Measurements from ENCODE around the gene ZNF598. TPM values are rescaled to one million over a fixed set of nuclear protein-coding genes. Genes with fewer than 3 reads are reported as not detected.
A peak's percentile ranks its signal among the peaks of the same experiment; 100 is the strongest.
"Not testable (repeated sequence)": the region's sequence is repeated elsewhere in the genome, so short reads cannot be mapped to it uniquely, and the experiment has no call there.

Gene ZNF598
- total RNA-seq, 2 experiments from 2014 or later: 39.7 to 43.6 TPM

DNA sequence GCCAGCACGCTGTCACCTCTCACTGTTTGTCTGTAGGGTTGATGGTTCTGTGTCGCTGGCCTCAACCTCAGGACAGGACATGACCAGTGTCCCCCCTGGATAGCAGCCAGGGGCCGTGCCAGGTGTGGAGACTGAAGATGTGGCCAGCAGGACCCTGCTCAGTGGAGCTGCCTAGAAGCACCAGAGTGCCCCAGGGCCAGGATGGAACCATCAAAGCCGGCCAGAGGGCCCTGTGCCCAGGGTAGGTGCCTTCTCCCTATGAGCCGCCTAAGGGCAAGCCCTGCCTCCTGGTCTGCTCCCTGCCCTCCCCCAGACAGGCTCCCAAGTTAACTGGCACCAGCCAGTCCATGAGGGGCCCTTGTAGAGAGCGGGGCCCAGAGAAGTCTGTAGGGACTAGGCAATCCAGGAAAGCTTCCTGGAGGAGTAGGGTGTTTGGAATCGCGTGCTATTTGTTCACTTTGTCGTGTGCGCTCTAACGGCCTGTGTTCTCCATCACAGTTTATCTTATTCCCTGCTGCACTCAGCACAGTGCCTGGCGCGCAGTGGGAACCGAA, 50.8 kb downstream of the ZNF598 start:
- Histone ChIP-seq H3K27ac (ENCODE audit: low read depth in 1 of 2, low read length in 2 of 2) (no peak overlapping the region), H3K4me1 (ENCODE audit: insufficient read depth, low read length) (peaks cover 51% of the 10 kb centered on the region), H3K36me3 (ENCODE audit: insufficient read depth, low read length) (peaks cover 31% of the 10 kb centered on the region), H3K4me3 (ENCODE audit: low read length) (peak overlapping the region; percentile 31), H3K9me3 (ENCODE audit: control insufficient read depth in 1 of 2, insufficient read depth in 1 of 2, low read length in 2 of 2) (no peaks in the 10 kb centered on the region), H3K27me3 (ENCODE audit: control insufficient read depth in 1 of 2, insufficient read depth in 2 of 2, low read length in 2 of 2) (no peaks in the 10 kb centered on the region)
- TF ChIP-seq, protein P1, sequence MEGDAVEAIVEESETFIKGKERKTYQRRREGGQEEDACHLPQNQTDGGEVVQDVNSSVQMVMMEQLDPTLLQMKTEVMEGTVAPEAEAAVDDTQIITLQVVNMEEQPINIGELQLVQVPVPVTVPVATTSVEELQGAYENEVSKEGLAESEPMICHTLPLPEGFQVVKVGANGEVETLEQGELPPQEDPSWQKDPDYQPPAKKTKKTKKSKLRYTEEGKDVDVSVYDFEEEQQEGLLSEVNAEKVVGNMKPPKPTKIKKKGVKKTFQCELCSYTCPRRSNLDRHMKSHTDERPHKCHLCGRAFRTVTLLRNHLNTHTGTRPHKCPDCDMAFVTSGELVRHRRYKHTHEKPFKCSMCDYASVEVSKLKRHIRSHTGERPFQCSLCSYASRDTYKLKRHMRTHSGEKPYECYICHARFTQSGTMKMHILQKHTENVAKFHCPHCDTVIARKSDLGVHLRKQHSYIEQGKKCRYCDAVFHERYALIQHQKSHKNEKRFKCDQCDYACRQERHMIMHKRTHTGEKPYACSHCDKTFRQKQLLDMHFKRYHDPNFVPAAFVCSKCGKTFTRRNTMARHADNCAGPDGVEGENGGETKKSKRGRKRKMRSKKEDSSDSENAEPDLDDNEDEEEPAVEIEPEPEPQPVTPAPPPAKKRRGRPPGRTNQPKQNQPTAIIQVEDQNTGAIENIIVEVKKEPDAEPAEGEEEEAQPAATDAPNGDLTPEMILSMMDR (IDR thresholded peaks at IDR 0.05): no peak
- intact Hi-C loops (cut with DNase I, micrococcal nuclease): loop anchor here in 1 of 2 experiments (1.0 to 5.0 kb wide), 2 partner anchors 89 to 195 kb away; partner anchors contain the start of genes NTHL1 and TSC2
- peak overlapping the region; percentile 81 for H3K4me3 Mint-ChIP-seq
- no peak for ATAC-seq (ENCODE audit: poor library complexity)
- H3K9me3 Mint-ChIP-seq: no peaks in the 10 kb centered on the region
- ChIA-PET POLR2A (interaction anchor here (1.4 kb wide), 1 partner anchor 16 kb away, joined by 4 read pairs; the partner anchor contains the start of gene MSRB1), CTCF (interaction anchor here (1.2 kb wide), 1 partner anchor 181 kb away, joined by 3 read pairs; no protein-coding TSS in a partner anchor)
- H3K27me3 Mint-ChIP-seq: no peaks in the 10 kb centered on the region
- peak overlapping the region; percentile 58 for H3K27ac Mint-ChIP-seq
- H3K36me3 Mint-ChIP-seq (ENCODE audit: low read depth): peaks cover 35% of the 10 kb centered on the region
- peaks cover 37% of the 10 kb centered on the region for H3K4me1 Mint-ChIP-seq (ENCODE audit: low read depth)
- DNase-seq: peak in 1 of 14 experiments; percentile 43

DNA sequence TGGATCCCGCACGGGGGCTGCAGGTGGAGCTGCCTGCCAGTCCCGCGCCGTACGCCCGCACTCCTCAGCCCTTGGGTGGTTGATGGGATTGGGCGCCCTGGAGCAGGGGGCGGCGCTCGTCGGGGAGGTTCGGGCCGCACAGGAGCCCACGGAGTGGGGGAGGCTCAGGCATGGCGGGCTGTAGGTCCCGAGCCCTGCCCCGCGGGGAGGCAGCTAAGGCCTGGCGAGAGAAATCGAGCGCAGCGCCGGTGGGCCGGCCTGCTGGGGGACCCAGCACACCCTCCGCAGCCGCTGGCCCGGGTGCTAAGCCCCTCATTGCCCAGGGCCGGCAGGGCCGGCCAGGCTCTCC, 51.5 kb downstream of the ZNF598 start:
- CTCF ChIA-PET; H3K9me3 Mint-ChIP-seq; H3K27me3 Mint-ChIP-seq; H3K4me3 Mint-ChIP-seq; H3K27ac Mint-ChIP-seq; H3K4me3 ChIP-seq (ENCODE audit: low read length); ATAC-seq (ENCODE audit: poor library complexity); H3K27me3 ChIP-seq (ENCODE audit: control insufficient read depth in 1 of 2, insufficient read depth in 2 of 2, low read length in 2 of 2); H3K9me3 ChIP-seq (ENCODE audit: control insufficient read depth in 1 of 2, insufficient read depth in 1 of 2, low read length in 2 of 2); H3K27ac ChIP-seq (ENCODE audit: low read depth in 1 of 2, low read length in 2 of 2): not testable (repeated sequence)
- DNase-seq: peak in 1 of 14 experiments; percentile 26
- peaks cover 44% of the 10 kb centered on the region for H3K4me1 ChIP-seq (ENCODE audit: insufficient read depth, low read length)
- POLR2A ChIA-PET: interaction anchor here (1.1 to 1.4 kb wide), 2 partner anchors 14 to 15 kb away, joined by 3 to 4 read pairs; partner anchors contain the start of genes MSRB1 and TBL3
- H3K4me1 Mint-ChIP-seq (ENCODE audit: low read depth): peaks cover 31% of the 10 kb centered on the region
- H3K36me3 Mint-ChIP-seq (ENCODE audit: low read depth): peaks cover 28% of the 10 kb centered on the region
- intact Hi-C loops (cut with DNase I, micrococcal nuclease): loop anchor here in 1 of 2 experiments (5.0 kb wide), 1 partner anchor 89 kb away; the partner anchor contains the start of genes NTHL1 and TSC2
- H3K36me3 ChIP-seq (ENCODE audit: insufficient read depth, low read length): peaks cover 24% of the 10 kb centered on the region

GRCh38 chr16:1957434-1958142, 52.0 kb downstream of the ZNF598 start:
- H3K4me3 ChIP-seq (ENCODE audit: low read length); H3K27me3 ChIP-seq (ENCODE audit: control insufficient read depth in 1 of 2, insufficient read depth in 2 of 2, low read length in 2 of 2); H3K27ac ChIP-seq (ENCODE audit: low read depth in 1 of 2, low read length in 2 of 2); H3K9me3 Mint-ChIP-seq; H3K27ac Mint-ChIP-seq; ATAC-seq (ENCODE audit: poor library complexity); H3K9me3 ChIP-seq (ENCODE audit: control insufficient read depth in 1 of 2, insufficient read depth in 1 of 2, low read length in 2 of 2); H3K4me3 Mint-ChIP-seq; CTCF ChIA-PET; DNase-seq; H3K27me3 Mint-ChIP-seq: not testable (repeated sequence)
- Histone ChIP-seq H3K4me1 (ENCODE audit: insufficient read depth, low read length) (peaks cover 38% of the 10 kb centered on the region), H3K36me3 (ENCODE audit: insufficient read depth, low read length) (peaks cover 19% of the 10 kb centered on the region)
- Mint-ChIP-seq H3K4me1 (ENCODE audit: low read depth) (peaks cover 31% of the 10 kb centered on the region), H3K36me3 (ENCODE audit: low read depth) (peaks cover 23% of the 10 kb centered on the region)
- POLR2A ChIA-PET: interaction anchor here (1.1 to 1.4 kb wide), 2 partner anchors 14 kb away, joined by 3 to 4 read pairs; partner anchors contain the start of genes MSRB1 and TBL3
- intact Hi-C loops (cut with DNase I, micrococcal nuclease): loop anchor here in 1 of 2 experiments (5.0 kb wide), 1 partner anchor 90 kb away; the partner anchor contains the start of genes NTHL1 and TSC2

GRCh38 chr16:1953734-1954133, 55.9 kb downstream of the ZNF598 start:
- DNase-seq: peak in 1 of 14 experiments; percentile 31
- Histone ChIP-seq H3K27ac (ENCODE audit: low read depth in 1 of 2, low read length in 2 of 2) (no peak overlapping the region), H3K36me3 (ENCODE audit: insufficient read depth, low read length) (no peaks in the 10 kb centered on the region), H3K9me3 (ENCODE audit: control insufficient read depth in 1 of 2, insufficient read depth in 1 of 2, low read length in 2 of 2) (no peaks in the 10 kb centered on the region), H3K4me3 (ENCODE audit: low read length) (no peak overlapping the region), H3K27me3 (ENCODE audit: control insufficient read depth in 1 of 2, insufficient read depth in 2 of 2, low read length in 2 of 2) (no peaks in the 10 kb centered on the region), H3K4me1 (ENCODE audit: insufficient read depth, low read length) (peaks cover 3% of the 10 kb centered on the region)
- no peak overlapping the region for H3K4me3 Mint-ChIP-seq
- H3K27me3 Mint-ChIP-seq: no peaks in the 10 kb centered on the region
- no peaks in the 10 kb centered on the region for H3K36me3 Mint-ChIP-seq (ENCODE audit: low read depth)
- H3K27ac Mint-ChIP-seq: no peak overlapping the region
- ChIA-PET POLR2A (interaction anchor here (1.8 kb wide), 1 partner anchor 11 kb away, joined by 5 read pairs; the partner anchor contains the start of gene RPS2), CTCF (no interaction called here)
- TF ChIP-seq, protein P1 (IDR thresholded peaks at IDR 0.05): no peak
- no peak for ATAC-seq (ENCODE audit: poor library complexity)
- no peaks in the 10 kb centered on the region for H3K9me3 Mint-ChIP-seq
- H3K4me1 Mint-ChIP-seq (ENCODE audit: low read depth): no peaks in the 10 kb centered on the region
- intact Hi-C loops (cut with DNase I, micrococcal nuclease): no loop called here

All from CD4-positive, alpha-beta T cell (primary cell).